Esophagus squamous epithelium (tissue), 5 donors: Measurements from ENCODE around the gene TNNT3. TPM values are rescaled to one million over a fixed set of nuclear protein-coding genes. Genes with fewer than 3 reads are reported as not detected.

ENCODE experiments used
- DNase-seq: peaks from one replicate; lab custom pipeline; 2025; lab: John Stamatoyannopoulos, UW
- H3K27ac ChIP-seq, 4 donors: fragments of 200-600 bp; sonication (generic); one replicate each; pipeline ENCODE4 v1.5.1; 2016 to 2019; ENCODE audit warnings: mild to moderate bottlenecking in 1 of 4
- H3K27me3 ChIP-seq, 4 donors: fragments of 200-600 bp; sonication (generic); 1 replicate in 3 of 4; 2 replicates in 1 of 4; pipeline versions ENCODE4 v1.5.1 to v1.6.0; 2017 to 2021; ENCODE audit warnings: antibody characterized with exemption in 1 of 4
- H3K36me3 ChIP-seq, 3 donors: fragments of 200-600 bp; sonication (generic); one replicate each; pipeline ENCODE4 v1.5.1; 2016 to 2019
- H3K4me1 ChIP-seq, 3 donors: fragments of 200-600 bp; sonication (generic); one replicate each; pipeline ENCODE4 v1.5.1; 2017 to 2019
- H3K4me3 ChIP-seq, 4 donors: fragments of 200-600 bp; sonication (generic); 1 replicate in 3 of 4; 2 replicates in 1 of 4; pipeline ENCODE4 v1.5.1; 2016 to 2019; ENCODE audit warnings: mild to moderate bottlenecking in 2 of 4, moderate library complexity in 1 of 4
- H3K9me3 ChIP-seq, 3 donors: fragments of 200-600 bp; sonication (generic); one replicate each; pipeline ENCODE4 v1.5.1; 2016 to 2019
- CTCF ChIP-seq, 6 experiments: fragments of 450-650 bp in 4 of 6; fragments of 200-600 bp in 2 of 6; sonication (generic) in 2 of 6; IDR thresholded peaks; one replicate each; pipeline ENCODE4 v1.5.1; 2016 to 2019; ENCODE audit warnings: antibody characterized with exemption in 6 of 6, mild to moderate bottlenecking in 4 of 6, moderate library complexity in 4 of 6
- POLR2A ChIP-seq, 4 donors: fragments of 450-650 bp; IDR thresholded peaks; one replicate each; pipeline ENCODE4 v1.6.1; 2017; ENCODE audit warnings: antibody characterized with exemption in 4 of 4, mild to moderate bottlenecking in 4 of 4, moderate library complexity in 3 of 4
- WGBS, 2 donors: methylation state at CpG; one replicate each; pipeline ENCODE4 v1.1.5; 2018; 5-methylcytosine and 5-hydroxymethylcytosine counted together
- intact Hi-C: fragments of 100-400 bp; cut with DNase I; formaldehyde crosslinking; loops from one replicate; pipeline ENCODE4 v1.15.0; 2022
- total RNA-seq, 4 donors: library from RNA; depleted of rRNA; stranded (reverse); fragments of >200 nt; gene quantifications; one replicate each; pipeline ENCODE4 v1.1.0, GENCODE V29; 2016
- donor health status: DM: yes; HTN: yes; CAD: no.

TNNT3 gene
- total RNA-seq, 4 donors from 2014 or later: 0.76 to 3.1 (median 1.6) TPM; not detected in 1

- Histone ChIP-seq H3K36me3 (no peaks in the 10 kb centered on the region), H3K4me1 (peaks cover 12 to 88% (median 23%) of the 10 kb centered on the region in 3 donors), H3K27me3 (peaks cover 0 to 19% (median 0%) of the 10 kb centered on the region in 4 donors), H3K27ac (peak overlapping the region in 1 of 4 donors; percentile 72), H3K4me3 (no peak overlapping the region), H3K9me3 (no peaks in the 10 kb centered on the region)
- TF ChIP-seq POLR2A (IDR thresholded peaks at IDR 0.05): no peak
- no peak for TF ChIP-seq CTCF (IDR thresholded peaks at IDR 0.05)
- 71 to 77% methylated on average over 11 to 15 of the region's 22 CpGs for WGBS, 2 donors
- DNase-seq: no peak
- intact Hi-C loops: loop anchor here (10.0 kb wide), 2 partner anchors 79 to 229 kb away; partner anchors contain the start of gene KRTAP5-6
These were observed 3.9 kb downstream of the TNNT3 start for GRCh38 chr11:1923201-1923956.

DNA sequence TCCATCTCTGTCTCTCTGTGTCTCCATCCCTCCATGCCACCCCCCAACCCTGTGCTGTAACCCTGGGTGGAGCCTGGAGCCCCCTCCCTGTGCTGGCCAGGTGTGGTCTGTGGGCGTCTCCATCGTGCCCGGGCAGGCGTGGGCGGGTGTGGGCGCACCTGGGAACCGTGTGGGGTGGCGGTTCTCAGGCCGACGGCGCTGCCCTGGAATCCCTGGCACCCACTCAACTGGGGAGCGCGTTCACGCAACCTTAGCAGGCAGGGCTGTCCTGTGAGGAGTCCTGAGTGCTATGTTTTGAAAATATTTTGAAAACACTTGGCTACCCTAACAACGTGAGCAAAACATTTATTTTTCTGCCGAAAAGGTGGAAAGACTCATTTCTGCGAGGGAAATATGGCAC is 4.7 kb downstream of the TNNT3 start:
- H3K9me3 ChIP-seq: no peaks in the 10 kb centered on the region
- H3K36me3 ChIP-seq: no peaks in the 10 kb centered on the region
- intact Hi-C loops: loop anchor here (10.0 kb wide), 2 partner anchors 79 to 229 kb away; partner anchors contain the start of gene KRTAP5-6
- H3K27ac ChIP-seq: peak overlapping the region in 2 of 4 donors; percentile 44 to 72
- H3K4me1 ChIP-seq: peaks cover 12 to 83% (median 20%) of the 10 kb centered on the region in 3 donors
- no peak for DNase-seq
- no peak overlapping the region for H3K4me3 ChIP-seq
- WGBS, 2 donors: 39 to 57% methylated on average over 3 to 8 of the region's 17 CpGs
- peaks cover 0 to 19% (median 0%) of the 10 kb centered on the region in 4 donors for H3K27me3 ChIP-seq
- TF ChIP-seq CTCF (IDR thresholded peaks at IDR 0.05) (no peak), POLR2A (IDR thresholded peaks at IDR 0.05) (no peak)

DNA sequence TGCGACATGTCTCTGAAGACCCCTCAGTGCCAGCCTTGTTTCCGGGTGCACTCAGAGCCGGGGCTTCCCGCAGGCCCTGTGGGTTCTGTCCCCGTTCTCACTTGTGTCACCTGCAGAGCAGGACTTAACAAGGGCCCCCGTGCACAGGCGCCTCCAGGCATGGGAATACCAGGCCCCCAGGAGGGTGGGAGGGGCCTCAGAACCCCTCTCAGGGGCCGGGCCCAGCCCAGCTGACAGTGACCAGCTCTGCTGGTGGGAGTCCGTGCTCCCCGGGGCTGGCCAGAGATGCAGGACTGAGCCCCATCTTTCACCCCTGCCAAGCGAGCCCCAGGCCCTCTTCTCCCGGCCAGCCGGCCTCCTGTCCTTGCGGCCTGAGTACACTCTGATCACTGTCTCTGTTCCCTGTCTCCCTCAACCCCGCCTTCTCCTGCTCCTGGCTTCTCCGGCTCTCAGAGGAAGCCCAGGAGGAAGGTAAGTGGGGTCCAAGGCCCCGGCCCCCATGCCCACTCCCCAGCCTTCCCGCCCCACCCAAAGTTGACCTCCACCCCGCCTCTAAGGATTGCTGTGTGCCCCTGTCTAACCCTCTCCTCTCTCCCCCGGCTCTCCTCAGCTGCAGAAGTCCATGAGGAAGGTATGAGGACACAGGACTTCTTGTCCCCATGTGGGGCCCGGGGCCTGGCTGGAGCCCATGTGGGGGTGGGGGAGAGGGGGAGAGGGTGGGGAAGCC is 5.3 kb downstream of the TNNT3 start:
- Histone ChIP-seq H3K4me1 (peaks cover 12 to 80% (median 20%) of the 10 kb centered on the region in 3 donors), H3K9me3 (no peaks in the 10 kb centered on the region), H3K27ac (peak overlapping the region in 2 of 4 donors; percentile 44 to 72), H3K36me3 (no peaks in the 10 kb centered on the region), H3K4me3 (no peak overlapping the region), H3K27me3 (peaks cover 0 to 19% (median 0%) of the 10 kb centered on the region in 4 donors)
- 82 to 86% methylated on average over 8 to 9 of the region's 21 CpGs for WGBS, 2 donors
- intact Hi-C loops: loop anchor here (10.0 kb wide), 2 partner anchors 80 to 230 kb away; partner anchors contain the start of gene KRTAP5-6
- DNase-seq: no peak
- TF ChIP-seq CTCF (IDR thresholded peaks at IDR 0.05): no peak
- TF ChIP-seq POLR2A (IDR thresholded peaks at IDR 0.05): no peak

DNA sequence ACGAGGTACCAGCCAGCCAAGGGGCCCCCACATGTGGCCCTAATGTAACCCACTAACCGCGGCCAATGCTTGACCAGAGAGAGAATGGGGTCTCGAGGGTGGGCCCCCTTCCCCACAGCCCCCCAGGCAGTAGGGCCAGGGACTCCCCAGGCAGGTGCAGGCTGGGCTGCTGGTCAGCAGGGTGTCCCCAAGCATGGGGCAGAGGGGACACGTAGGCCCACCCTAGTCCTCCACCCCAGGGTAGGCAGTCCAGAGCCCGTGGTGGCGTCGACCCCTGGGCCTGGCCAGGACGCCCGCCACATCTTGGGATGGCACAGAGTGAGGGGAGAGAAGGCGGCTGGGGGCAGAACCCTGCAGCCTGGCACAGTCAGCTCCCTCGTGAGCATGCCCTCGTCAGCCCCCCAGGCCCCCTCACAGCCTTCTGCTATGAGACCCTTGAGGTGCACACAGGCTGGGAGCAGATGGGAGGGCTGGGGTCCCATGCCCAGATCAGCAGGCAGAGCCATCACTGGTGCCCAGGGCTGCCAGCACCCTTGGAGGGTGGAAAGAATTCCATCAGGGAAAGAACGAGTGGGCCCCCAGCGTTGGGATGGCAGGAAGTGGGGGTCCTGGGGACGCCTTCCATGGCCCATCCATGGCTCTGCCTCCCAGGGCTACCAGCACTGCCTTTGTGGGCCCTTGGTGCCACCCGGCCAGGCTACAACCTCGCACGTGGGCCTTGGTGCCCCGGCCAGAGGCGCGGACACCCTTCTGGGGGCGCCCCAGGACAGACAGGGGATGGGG is 6.1 kb downstream of the TNNT3 start:
- TF ChIP-seq CTCF (IDR thresholded peaks at IDR 0.05) (no peak), POLR2A (IDR thresholded peaks at IDR 0.05) (no peak)
- intact Hi-C loops: loop anchor here (10.0 kb wide), 2 partner anchors 81 to 231 kb away; partner anchors contain the start of gene KRTAP5-6
- no peaks in the 10 kb centered on the region for H3K36me3 ChIP-seq
- H3K9me3 ChIP-seq: no peaks in the 10 kb centered on the region
- peaks cover 0 to 12% (median 0%) of the 10 kb centered on the region in 4 donors for H3K27me3 ChIP-seq
- H3K4me1 ChIP-seq: peaks cover 12 to 81% (median 20%) of the 10 kb centered on the region in 3 donors
- H3K27ac ChIP-seq: peak overlapping the region in 1 of 4 donors; percentile 72
- H3K4me3 ChIP-seq: no peak overlapping the region
- no peak for DNase-seq
- WGBS, 2 donors: 80 to 100% methylated on average over 2 to 12 of the region's 23 CpGs
